Rectal smooth muscle tissue (tissue), 1 donor: ENCODE data around the gene EPN3.
A peak's percentile ranks its signal among the peaks of the same experiment; 100 is the strongest.

Experiments used
- H3K27ac ChIP-seq: one replicate; pipeline ENCODE4 v1.7.0; 2013; ENCODE audit warnings: low read depth, low read length, inconsistent platforms
- H3K27me3 ChIP-seq: one replicate; pipeline ENCODE4 v1.7.0; 2013; ENCODE audit warnings: low read length; ENCODE audit not compliant: control insufficient read depth, insufficient read depth
- H3K36me3 ChIP-seq: one replicate; pipeline ENCODE4 v1.7.0; 2013; ENCODE audit warnings: low read length; ENCODE audit not compliant: control insufficient read depth, insufficient read depth
- H3K4me1 ChIP-seq: one replicate; pipeline ENCODE4 v1.7.0; 2013; ENCODE audit warnings: low read length; ENCODE audit not compliant: control insufficient read depth, insufficient read depth
- H3K4me3 ChIP-seq: one replicate; pipeline ENCODE4 v1.7.0; 2013; ENCODE audit warnings: low read length
- H3K9ac ChIP-seq: one replicate; pipeline ENCODE4 v1.7.0; 2013; ENCODE audit warnings: low read length

Gene EPN3

GRCh38 chr17:50549256-50549941 lies 16.9 kb downstream of the EPN3 start:
- H3K4me1 ChIP-seq = peaks cover 5% of the 10 kb centered on the region
- H3K4me3 ChIP-seq = no peak overlapping the region
- no peak overlapping the region for H3K27ac ChIP-seq
- no peaks in the 10 kb centered on the region for H3K36me3 ChIP-seq
- H3K9ac ChIP-seq = no peak overlapping the region
- H3K27me3 ChIP-seq = no peaks in the 10 kb centered on the region

- Histone ChIP-seq H3K9ac (no peak overlapping the region), H3K4me3 (no peak overlapping the region), H3K27ac (no peak overlapping the region), H3K4me1 (peaks cover 5% of the 10 kb centered on the region), H3K36me3 (no peaks in the 10 kb centered on the region), H3K27me3 (no peaks in the 10 kb centered on the region)
Observed at GRCh38 chr17:50549969-50550368, 17.4 kb downstream of the EPN3 start.

- Histone ChIP-seq H3K4me1 (peaks cover 5% of the 10 kb centered on the region), H3K27ac (no peak overlapping the region), H3K4me3 (no peak overlapping the region), H3K9ac (no peak overlapping the region), H3K27me3 (no peaks in the 10 kb centered on the region), H3K36me3 (no peaks in the 10 kb centered on the region)
Observed at GRCh38 chr17:50550661-50551432, 18.3 kb downstream of the EPN3 start.

- no peak overlapping the region for H3K9ac ChIP-seq
- no peak overlapping the region for H3K4me3 ChIP-seq
- peaks cover 5% of the 10 kb centered on the region for H3K4me1 ChIP-seq
- H3K27me3 ChIP-seq = no peaks in the 10 kb centered on the region
- no peaks in the 10 kb centered on the region for H3K36me3 ChIP-seq
- no peak overlapping the region for H3K27ac ChIP-seq
Observed at GRCh38 chr17:50551433-50551815, 18.9 kb downstream of the EPN3 start.

- no peak overlapping the region for H3K27ac ChIP-seq
- H3K9ac ChIP-seq = no peak overlapping the region
- no peaks in the 10 kb centered on the region for H3K36me3 ChIP-seq
Observed at GRCh38 chr17:50551884-50552283, 19.3 kb downstream of the EPN3 start.

GRCh38 chr17:50554201-50554600 lies 21.7 kb downstream of the EPN3 start:
- no peaks in the 10 kb centered on the region for H3K36me3 ChIP-seq
- no peak overlapping the region for H3K4me3 ChIP-seq
- H3K4me1 ChIP-seq = peaks cover 3% of the 10 kb centered on the region
- peaks cover 11% of the 10 kb centered on the region for H3K27me3 ChIP-seq
- no peak overlapping the region for H3K9ac ChIP-seq
- H3K27ac ChIP-seq = no peak overlapping the region

More at GRCh38 chr17:50551884-50552283, 19.3 kb downstream of the EPN3 start:
- peaks cover 5% of the 10 kb centered on the region for H3K4me1 ChIP-seq
- no peaks in the 10 kb centered on the region for H3K27me3 ChIP-seq
- no peak overlapping the region for H3K4me3 ChIP-seq

- H3K4me3 ChIP-seq = no peak overlapping the region
- H3K4me1 ChIP-seq = peaks cover 3% of the 10 kb centered on the region
- H3K27me3 ChIP-seq = peaks cover 14% of the 10 kb centered on the region
- H3K27ac ChIP-seq = no peak overlapping the region
- no peaks in the 10 kb centered on the region for H3K36me3 ChIP-seq
- H3K9ac ChIP-seq = no peak overlapping the region
Observed at GRCh38 chr17:50556803-50557202, 24.3 kb downstream of the EPN3 start.

- no peak overlapping the region for H3K27ac ChIP-seq
- no peaks in the 10 kb centered on the region for H3K36me3 ChIP-seq
- peaks cover 3% of the 10 kb centered on the region for H3K4me1 ChIP-seq
- H3K4me3 ChIP-seq = no peak overlapping the region
- H3K27me3 ChIP-seq = peaks cover 19% of the 10 kb centered on the region
- H3K9ac ChIP-seq = no peak overlapping the region
Observed at GRCh38 chr17:50557630-50558029, 25.1 kb downstream of the EPN3 start.

GRCh38 chr17:50558091-50558490 lies 25.6 kb downstream of the EPN3 start:
- Histone ChIP-seq H3K27me3 (peaks cover 23% of the 10 kb centered on the region), H3K27ac (no peak overlapping the region), H3K4me3 (no peak overlapping the region), H3K9ac (no peak overlapping the region), H3K4me1 (peaks cover 3% of the 10 kb centered on the region), H3K36me3 (no peaks in the 10 kb centered on the region)

- H3K4me3 ChIP-seq = peak overlapping the region; percentile 44
- H3K27ac ChIP-seq = no peak overlapping the region
- H3K27me3 ChIP-seq = peaks cover 27% of the 10 kb centered on the region
- H3K9ac ChIP-seq = no peak overlapping the region
- H3K36me3 ChIP-seq = no peaks in the 10 kb centered on the region
- peaks cover 3% of the 10 kb centered on the region for H3K4me1 ChIP-seq
Observed at GRCh38 chr17:50558581-50558940, 26.0 kb downstream of the EPN3 start.

GRCh38 chr17:50558941-50559614 lies 26.5 kb downstream of the EPN3 start:
- peaks cover 32% of the 10 kb centered on the region for H3K27me3 ChIP-seq
- peaks cover 3% of the 10 kb centered on the region for H3K4me1 ChIP-seq
- no peak overlapping the region for H3K9ac ChIP-seq
- no peak overlapping the region for H3K27ac ChIP-seq
- H3K36me3 ChIP-seq = no peaks in the 10 kb centered on the region
- H3K4me3 ChIP-seq = peak overlapping the region; percentile 44

GRCh38 chr17:50559674-50560184 lies 27.2 kb downstream of the EPN3 start:
- Histone ChIP-seq H3K4me1 (peaks cover 3% of the 10 kb centered on the region), H3K4me3 (peak overlapping the region; percentile 44), H3K27ac (no peak overlapping the region), H3K9ac (no peak overlapping the region), H3K36me3 (no peaks in the 10 kb centered on the region), H3K27me3 (peaks cover 33% of the 10 kb centered on the region)
